NT2/D1 (cell line): ENCODE data around the gene TIMM44.

ENCODE experiments used
- YY1 ChIP-seq: IDR thresholded peaks from 2 replicates; pipeline ENCODE4 v1.6.1; 2011; ENCODE audit not compliant: insufficient read length, insufficient read depth
- ZNF274 ChIP-seq: IDR thresholded peaks from 2 replicates; pipeline ENCODE4 v1.6.1; 2011; ENCODE audit warnings: mild to moderate bottlenecking, low read depth, low read length

- TF ChIP-seq ZNF274 (no peak), YY1 (no peak)
Observed at GRCh38 chr19:7977021-7977722, 33.7 kb upstream of the TIMM44 start.
